Activated CD8-positive, alpha-beta T cell treated with anti-CD3 and anti-CD28 coated beads for 36 hours (primary cell): ENCODE results near the gene MARS1. TPM values are rescaled to one million over a fixed set of nuclear protein-coding genes. Genes with fewer than 3 reads are reported as not detected.
A peak's percentile ranks its signal among the peaks of the same experiment; 100 is the strongest.

Experiments used
- ATAC-seq: fragments of 200-7000 bp; cut with Tn5 transposase; one replicate; pipeline ENCODE4 v1.10.0; 2021; ENCODE audit warnings: mild to moderate bottlenecking, moderate library complexity
- CTCF ChIA-PET: fragments of 350-600 bp; sonication (Branson Sonifier 250); formaldehyde crosslinking; loops from one replicate; lab custom pipeline; 2021; ENCODE audit warnings: antibody characterized with exemption; lab: Charles Lee
- POLR2A ChIA-PET: fragments of 350-600 bp; sonication (Branson Sonifier 250); formaldehyde crosslinking; loops from one replicate; lab custom pipeline; 2021; ENCODE audit warnings: antibody characterized with exemption; lab: Charles Lee
- DNase-seq: peaks from one replicate; pipeline ENCODE4 v3.0.0-alpha.2; 2020
- H3K27ac Mint-ChIP-seq: one replicate; pipeline ENCODE4 v1.8.0; 2021; ENCODE audit warnings: mild to moderate bottlenecking, mixed read lengths
- H3K27me3 Mint-ChIP-seq: one replicate; pipeline ENCODE4 v1.8.0; 2021; ENCODE audit warnings: mixed read lengths
- H3K36me3 Mint-ChIP-seq: one replicate; pipeline ENCODE4 v1.8.0; 2021; ENCODE audit warnings: low read depth, mixed read lengths
- H3K4me1 Mint-ChIP-seq: one replicate; pipeline ENCODE4 v1.8.0; 2021; ENCODE audit warnings: low read depth, mixed read lengths
- H3K4me3 Mint-ChIP-seq: one replicate; pipeline ENCODE4 v1.8.0; 2021; ENCODE audit warnings: mild to moderate bottlenecking, moderate library complexity, mixed read lengths
- H3K9me3 Mint-ChIP-seq: one replicate; pipeline ENCODE4 v1.8.0; 2021; ENCODE audit warnings: mixed read lengths
- intact Hi-C: fragments of 100-400 bp; cut with micrococcal nuclease; formaldehyde crosslinking; loops from one replicate; pipeline ENCODE4 v1.10.0; 2022
- total RNA-seq, 2 experiments: library from RNA; stranded (reverse); gene quantifications; one replicate each; pipeline ENCODE4 v1.2.3, GENCODE V29; 2021
- TF ChIP-seq, protein P1 (sequence below): fragments of 200-600 bp; IDR thresholded peaks from one replicate; pipeline ENCODE4 v1.8.0; 2022; ENCODE audit warnings: antibody characterized with exemption, mild to moderate bottlenecking

Gene MARS1
- total RNA-seq, 2 experiments from 2014 or later = 343 to 345 TPM

- ATAC-seq (no peak), DNase-seq (no peak)
- POLR2A ChIA-PET = interaction anchor here (1.3 kb wide), 1 partner anchor 38 kb away, joined by 3 read pairs; no protein-coding TSS in a partner anchor
- Mint-ChIP-seq H3K4me1 (peaks cover 44% of the 10 kb centered on the region), H3K9me3 (no peaks in the 10 kb centered on the region), H3K27me3 (no peaks in the 10 kb centered on the region), H3K27ac (peak overlapping the region; percentile 99), H3K4me3 (no peak overlapping the region), H3K36me3 (peaks cover 18% of the 10 kb centered on the region)
- TF ChIP-seq, protein P1, sequence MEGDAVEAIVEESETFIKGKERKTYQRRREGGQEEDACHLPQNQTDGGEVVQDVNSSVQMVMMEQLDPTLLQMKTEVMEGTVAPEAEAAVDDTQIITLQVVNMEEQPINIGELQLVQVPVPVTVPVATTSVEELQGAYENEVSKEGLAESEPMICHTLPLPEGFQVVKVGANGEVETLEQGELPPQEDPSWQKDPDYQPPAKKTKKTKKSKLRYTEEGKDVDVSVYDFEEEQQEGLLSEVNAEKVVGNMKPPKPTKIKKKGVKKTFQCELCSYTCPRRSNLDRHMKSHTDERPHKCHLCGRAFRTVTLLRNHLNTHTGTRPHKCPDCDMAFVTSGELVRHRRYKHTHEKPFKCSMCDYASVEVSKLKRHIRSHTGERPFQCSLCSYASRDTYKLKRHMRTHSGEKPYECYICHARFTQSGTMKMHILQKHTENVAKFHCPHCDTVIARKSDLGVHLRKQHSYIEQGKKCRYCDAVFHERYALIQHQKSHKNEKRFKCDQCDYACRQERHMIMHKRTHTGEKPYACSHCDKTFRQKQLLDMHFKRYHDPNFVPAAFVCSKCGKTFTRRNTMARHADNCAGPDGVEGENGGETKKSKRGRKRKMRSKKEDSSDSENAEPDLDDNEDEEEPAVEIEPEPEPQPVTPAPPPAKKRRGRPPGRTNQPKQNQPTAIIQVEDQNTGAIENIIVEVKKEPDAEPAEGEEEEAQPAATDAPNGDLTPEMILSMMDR = no peak
- intact Hi-C loops = no loop called here
- CTCF ChIA-PET = interaction anchor here (1.6 to 9.9 kb wide), 3 partner anchors 16 to 26 kb away, joined by 5 to 152 read pairs (median 10); partner anchors contain the start of gene GLI1
Observed at GRCh38 chr12:57481671-57482070, 6.2 kb upstream of the MARS1 start.

- peaks cover 10% of the 10 kb centered on the region for H3K36me3 Mint-ChIP-seq
- H3K4me1 Mint-ChIP-seq = peaks cover 40% of the 10 kb centered on the region
- no peaks in the 10 kb centered on the region for H3K27me3 Mint-ChIP-seq
- H3K9me3 Mint-ChIP-seq = no peaks in the 10 kb centered on the region
- ATAC-seq (no peak), DNase-seq (no peak)
- no peak overlapping the region for H3K4me3 Mint-ChIP-seq
- intact Hi-C loops = no loop called here
- peak overlapping the region; percentile 10 for H3K27ac Mint-ChIP-seq
- ChIA-PET CTCF (no interaction called here), POLR2A (no interaction called here)
- TF ChIP-seq, protein P1 = no peak
Observed at GRCh38 chr12:57483466-57483865, 4.4 kb upstream of the MARS1 start.

GRCh38 chr12:57485695-57486094, 2.2 kb upstream of the MARS1 start:
- H3K36me3 Mint-ChIP-seq = peaks cover 28% of the 10 kb centered on the region
- H3K27me3 Mint-ChIP-seq = no peaks in the 10 kb centered on the region
- peaks cover 36% of the 10 kb centered on the region for H3K4me1 Mint-ChIP-seq
- no peak for ATAC-seq
- intact Hi-C loops = no loop called here
- no peak overlapping the region for H3K27ac Mint-ChIP-seq
- TF ChIP-seq, protein P1 = no peak
- POLR2A ChIA-PET = interaction anchor here (0.9 to 6.4 kb wide), 3 partner anchors 11 to 33 kb away, joined by 4 to 50 read pairs (median 8); partner anchors contain the start of gene DDIT3
- no peak overlapping the region for H3K4me3 Mint-ChIP-seq
- DNase-seq = no peak
- no peaks in the 10 kb centered on the region for H3K9me3 Mint-ChIP-seq
- CTCF ChIA-PET = interaction anchor here (1.0 kb wide), 2 partner anchors 9 to 30 kb away, joined by 3 to 5 read pairs; partner anchors contain the start of gene INHBE

DNA sequence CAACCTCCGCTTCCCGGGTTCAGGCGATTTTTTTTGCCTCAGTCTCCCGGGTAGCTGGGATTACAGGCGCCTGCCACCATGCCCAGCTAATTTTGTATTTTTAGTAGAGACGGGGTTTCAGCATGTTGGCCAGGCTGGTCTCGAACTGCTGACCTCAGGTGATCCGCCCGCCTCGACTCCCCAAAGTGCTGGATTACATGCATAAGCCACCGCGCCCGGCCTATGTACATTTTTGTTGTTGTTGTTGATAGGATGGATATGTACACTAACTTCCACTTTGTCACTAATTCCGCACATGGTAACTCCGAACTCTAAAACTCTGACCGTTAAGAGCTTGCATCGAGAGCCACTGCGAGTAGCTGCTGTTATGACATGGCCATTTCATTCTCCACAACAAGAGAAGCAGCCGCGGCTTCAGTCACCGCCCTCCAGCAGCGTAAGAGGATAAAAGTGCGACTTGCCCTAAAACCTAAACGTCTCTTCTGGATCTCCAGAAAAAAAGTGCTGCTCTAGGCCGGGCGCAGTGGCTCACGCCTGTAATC, 742 bp upstream of the MARS1 start:
- Mint-ChIP-seq H3K9me3 (no peaks in the 10 kb centered on the region), H3K36me3 (peaks cover 41% of the 10 kb centered on the region), H3K27ac (peak overlapping the region; percentile 95), H3K27me3 (no peaks in the 10 kb centered on the region), H3K4me1 (peaks cover 29% of the 10 kb centered on the region), H3K4me3 (peak overlapping the region; percentile 97)
- TF ChIP-seq, protein P1 = no peak
- CTCF ChIA-PET = interaction anchor here (1.0 to 1.6 kb wide), 5 partner anchors 10 to 32 kb away, joined by 3 to 6 read pairs (median 5); partner anchors contain the start of gene INHBE
- POLR2A ChIA-PET = interaction anchor here (0.7 to 6.4 kb wide), 7 partner anchors 9 to 261 kb away, joined by 3 to 50 read pairs (median 4); partner anchors contain the start of gene DDIT3
- intact Hi-C loops = no loop called here
- ATAC-seq (no peak), DNase-seq (no peak)
